Measurements from ENCODE around the gene PHIP.

DNA sequence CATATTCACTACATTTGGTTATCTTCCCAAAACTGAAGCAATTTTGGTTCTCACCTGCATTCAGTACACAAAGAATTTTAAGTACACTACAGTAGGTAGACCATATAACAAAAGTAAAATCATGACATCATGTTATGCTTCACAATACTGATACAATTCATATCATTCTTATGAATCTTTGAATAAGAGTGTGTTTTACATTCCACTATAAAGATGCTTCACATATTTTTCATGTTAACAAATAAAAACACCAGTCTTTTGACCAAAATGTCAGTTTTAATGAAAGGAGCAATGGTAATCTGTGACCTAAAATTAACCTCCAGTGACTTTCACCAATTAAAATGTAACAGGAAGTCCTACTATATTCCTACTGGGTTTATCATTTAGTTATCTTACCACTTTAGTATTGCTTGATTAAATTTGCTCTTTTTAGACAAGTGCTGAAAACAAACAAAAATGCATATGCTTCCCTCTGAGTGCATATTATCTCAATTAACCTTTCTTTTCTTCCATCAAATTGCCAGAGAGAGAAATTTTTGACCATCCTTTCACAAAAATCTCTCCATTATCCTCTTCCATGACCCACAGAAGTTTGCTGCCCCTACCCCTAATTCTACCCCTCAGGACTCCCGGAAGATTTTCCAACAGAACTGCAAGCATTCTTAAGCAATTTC is 49.3 kb downstream of the PHIP start:
- TF ChIP-seq, protein P1, sequence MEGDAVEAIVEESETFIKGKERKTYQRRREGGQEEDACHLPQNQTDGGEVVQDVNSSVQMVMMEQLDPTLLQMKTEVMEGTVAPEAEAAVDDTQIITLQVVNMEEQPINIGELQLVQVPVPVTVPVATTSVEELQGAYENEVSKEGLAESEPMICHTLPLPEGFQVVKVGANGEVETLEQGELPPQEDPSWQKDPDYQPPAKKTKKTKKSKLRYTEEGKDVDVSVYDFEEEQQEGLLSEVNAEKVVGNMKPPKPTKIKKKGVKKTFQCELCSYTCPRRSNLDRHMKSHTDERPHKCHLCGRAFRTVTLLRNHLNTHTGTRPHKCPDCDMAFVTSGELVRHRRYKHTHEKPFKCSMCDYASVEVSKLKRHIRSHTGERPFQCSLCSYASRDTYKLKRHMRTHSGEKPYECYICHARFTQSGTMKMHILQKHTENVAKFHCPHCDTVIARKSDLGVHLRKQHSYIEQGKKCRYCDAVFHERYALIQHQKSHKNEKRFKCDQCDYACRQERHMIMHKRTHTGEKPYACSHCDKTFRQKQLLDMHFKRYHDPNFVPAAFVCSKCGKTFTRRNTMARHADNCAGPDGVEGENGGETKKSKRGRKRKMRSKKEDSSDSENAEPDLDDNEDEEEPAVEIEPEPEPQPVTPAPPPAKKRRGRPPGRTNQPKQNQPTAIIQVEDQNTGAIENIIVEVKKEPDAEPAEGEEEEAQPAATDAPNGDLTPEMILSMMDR (IDR thresholded peaks at IDR 0.05; ENCODE audit: low read depth, low read length): no peak
- no peak for TF ChIP-seq EZH2phosphoT487 (IDR thresholded peaks at IDR 0.05; ENCODE audit: low read depth)

All from OCI-LY3 (cell line).